ENCODE measurements around the gene ESD. TPM values are rescaled to one million over a fixed set of nuclear protein-coding genes. Genes with fewer than 3 reads are reported as not detected.

ESD gene
- total and polyA plus RNA-seq, 2 of the 13 experiments (the other 11 are each of a cell fraction or from before 2014, with no cell fraction given), result 118 to 147 TPM

- TF ChIP-seq SP2 (CRISPR knock-in tag; IDR thresholded peaks at IDR 0.05) (no peak), HNRNPH1 (optimal IDR thresholded peaks at IDR 0.05; ENCODE audit: low read depth, low read length) (no peak), ZSCAN22 (CRISPR knock-in tag; IDR thresholded peaks at IDR 0.05) (no peak), ATM (IDR thresholded peaks at IDR 0.05; ENCODE audit: borderline replicate concordance) (no peak), ZNF18 (CRISPR knock-in tag; IDR thresholded peaks at IDR 0.05; ENCODE audit: insufficient replicate concordance) (no peak)
These were observed 61.5 kb downstream of the ESD start (continued) for GRCh38 chr13:46735425-46735824.

DNA sequence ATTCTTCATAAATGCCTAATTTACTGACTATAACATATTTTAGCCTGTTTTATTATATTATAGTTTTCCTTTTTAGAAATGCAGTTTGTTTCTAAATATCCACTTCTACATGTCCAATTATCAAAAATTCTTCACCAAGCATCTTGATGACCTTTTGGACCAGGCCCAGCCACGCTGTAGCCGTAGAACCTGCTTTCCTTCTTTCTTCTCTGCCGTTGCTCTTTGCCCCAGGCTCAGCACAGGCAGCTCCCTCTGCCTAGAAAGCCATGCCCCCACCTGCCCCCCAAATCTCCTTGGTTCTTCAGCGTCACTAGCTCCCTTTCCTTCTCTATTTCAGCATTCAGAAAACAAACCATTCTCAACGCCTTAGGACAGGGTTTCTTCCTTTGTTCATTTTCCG lies 65.4 kb downstream of the ESD start:
- H3K36me3 ChIP-seq (replicated peaks in 1 of 2; ENCODE audit: control insufficient read depth in 1 of 2, insufficient read depth in 2 of 2, low read length in 2 of 2), result peaks cover 8 to 26% of the 10 kb centered on the region in 2 experiments; a peak in 4 of 5 replicates
- FAIRE-seq, result no peak
- no peak for TF ChIP-seq ZNF382 (CRISPR knock-in tag; IDR thresholded peaks at IDR 0.05; ENCODE audit: borderline replicate concordance)
- no peak for TF ChIP-seq ZNF441 (CRISPR knock-in tag; IDR thresholded peaks at IDR 0.05; ENCODE audit: borderline replicate concordance)
- no peak for TF ChIP-seq CCDC6 (CRISPR knock-in tag; IDR thresholded peaks at IDR 0.05)
- no peak for TF ChIP-seq CAMTA2 (CRISPR knock-in tag; IDR thresholded peaks at IDR 0.05; ENCODE audit: borderline replicate concordance)
- no peak for TF ChIP-seq CEBPG (CRISPR knock-in tag; IDR thresholded peaks at IDR 0.05)
- TF ChIP-seq, protein P1, sequence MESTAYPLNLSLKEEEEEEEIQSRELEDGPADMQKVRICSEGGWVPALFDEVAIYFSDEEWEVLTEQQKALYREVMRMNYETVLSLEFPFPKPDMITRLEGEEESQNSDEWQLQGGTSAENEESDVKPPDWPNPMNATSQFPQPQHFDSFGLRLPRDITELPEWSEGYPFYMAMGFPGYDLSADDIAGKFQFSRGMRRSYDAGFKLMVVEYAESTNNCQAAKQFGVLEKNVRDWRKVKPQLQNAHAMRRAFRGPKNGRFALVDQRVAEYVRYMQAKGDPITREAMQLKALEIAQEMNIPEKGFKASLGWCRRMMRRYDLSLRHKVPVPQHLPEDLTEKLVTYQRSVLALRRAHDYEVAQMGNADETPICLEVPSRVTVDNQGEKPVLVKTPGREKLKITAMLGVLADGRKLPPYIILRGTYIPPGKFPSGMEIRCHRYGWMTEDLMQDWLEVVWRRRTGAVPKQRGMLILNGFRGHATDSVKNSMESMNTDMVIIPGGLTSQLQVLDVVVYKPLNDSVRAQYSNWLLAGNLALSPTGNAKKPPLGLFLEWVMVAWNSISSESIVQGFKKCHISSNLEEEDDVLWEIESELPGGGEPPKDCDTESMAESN (CRISPR knock-in tag; conservative IDR thresholded peaks at IDR 0.05), result no peak
- no peak for TF ChIP-seq PRDM4 (CRISPR knock-in tag; IDR thresholded peaks at IDR 0.05; ENCODE audit: borderline replicate concordance)
- TF ChIP-seq MEIS2 (CRISPR knock-in tag; IDR thresholded peaks at IDR 0.05), result no peak
- no peak for TF ChIP-seq HNRNPL (IDR thresholded peaks at IDR 0.05; ENCODE audit: low read depth, low read length)
- no peak for TF ChIP-seq JUND (CRISPR knock-in tag; IDR thresholded peaks at IDR 0.05)
- no peak for TF ChIP-seq BRCA1 (CRISPR knock-in tag; IDR thresholded peaks at IDR 0.05)
- TF ChIP-seq, protein P2, sequence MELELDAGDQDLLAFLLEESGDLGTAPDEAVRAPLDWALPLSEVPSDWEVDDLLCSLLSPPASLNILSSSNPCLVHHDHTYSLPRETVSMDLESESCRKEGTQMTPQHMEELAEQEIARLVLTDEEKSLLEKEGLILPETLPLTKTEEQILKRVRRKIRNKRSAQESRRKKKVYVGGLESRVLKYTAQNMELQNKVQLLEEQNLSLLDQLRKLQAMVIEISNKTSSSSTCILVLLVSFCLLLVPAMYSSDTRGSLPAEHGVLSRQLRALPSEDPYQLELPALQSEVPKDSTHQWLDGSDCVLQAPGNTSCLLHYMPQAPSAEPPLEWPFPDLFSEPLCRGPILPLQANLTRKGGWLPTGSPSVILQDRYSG (CRISPR knock-in tag; IDR thresholded peaks at IDR 0.05), result no peak
- no peak for TF ChIP-seq SIN3B (IDR thresholded peaks at IDR 0.05; ENCODE audit: low read length)

More for the DNA sequence above, 65.4 kb downstream of the ESD start:
- no peak overlapping the region for H3K4me3 ChIP-seq (replicated peaks in 1 of 3; ENCODE audit: insufficient read depth in 1 of 3, low read depth in 2 of 3, low read length in 3 of 3)
- no peak for DNase-seq (ENCODE audit: low spot score)
- no peaks in the 10 kb centered on the region for H3K9me3 ChIP-seq (ENCODE audit: low read length)
- H3K27me3 ChIP-seq (ENCODE audit: control insufficient read depth in 1 of 2, insufficient read depth in 2 of 2, low read length in 2 of 2), result no peaks in the 10 kb centered on the region
- WGBS (ENCODE audit: low lambda C conversion rate), result 99% methylated on average over 6 of the region's 6 CpGs
- H4K20me1 ChIP-seq (ENCODE audit: insufficient read depth, low read length), result no peaks in the 10 kb centered on the region
- intact Hi-C loops (cut with micrococcal nuclease; ENCODE audit: unreplicated experiment) (no loop called here), in situ Hi-C loops (cut with HindIII; ENCODE audit: extremely low pct_ligation_motif_present, low pct_unique_long_range_greater_than_20kb) (no loop called here)
- no peaks in the 10 kb centered on the region for H3K4me1 ChIP-seq (ENCODE audit: insufficient read depth, low read length)
- POLR2A ChIA-PET, result no interaction called here
- H3K4me2 ChIP-seq (ENCODE audit: low read depth, low read length), result no peak overlapping the region
- no peak overlapping the region for H3K27ac ChIP-seq (ENCODE audit: extremely low read length, insufficient read depth, low read length)
- ATAC-seq, result no peak
- H2AFZ ChIP-seq (ENCODE audit: low read length), result no peak overlapping the region
- H3K9ac ChIP-seq (ENCODE audit: insufficient read depth, low read depth, low read length), result no peak overlapping the region
- H3K79me2 ChIP-seq (ENCODE audit: insufficient read depth, low read length), result no peaks in the 10 kb centered on the region
- CTCF ChIA-PET (ENCODE audit: low intra/inter-chr PET ratio, low total read pairs), result no interaction called here
- BruUV-seq (replicated peaks), result no TSS peak
